ENCODE results near the gene DCC.
"Not testable (repeated sequence)": the region's sequence is repeated elsewhere in the genome, so short reads cannot be mapped to it uniquely, and the experiment has no call there.

DCC gene

DNA sequence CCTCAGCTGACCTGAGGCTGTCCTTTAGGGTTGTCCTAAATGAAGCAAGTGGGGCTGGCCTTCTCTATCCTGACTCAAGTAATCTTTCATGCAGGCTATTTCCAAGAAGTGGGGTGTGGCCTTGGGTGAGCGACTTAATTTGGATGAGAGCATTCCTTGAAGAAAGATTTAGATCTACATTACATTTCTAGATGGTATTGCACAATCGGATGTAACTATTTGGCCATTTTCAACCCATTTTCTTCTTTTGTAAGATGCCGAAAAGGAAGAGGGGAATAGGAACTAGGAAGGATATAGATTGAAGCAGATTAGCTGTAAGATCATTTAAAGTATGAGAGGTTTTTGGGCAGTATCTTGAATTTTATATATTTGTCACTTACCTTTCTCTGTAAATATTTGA, 1138.2 kb downstream of the DCC start:
- no peaks in the 10 kb centered on the region for H3K27me3 ChIP-seq (ENCODE audit: control insufficient read depth, insufficient read depth, low read length)
- H3K4me1 ChIP-seq (ENCODE audit: control insufficient read depth, insufficient read depth, low read length), result no peaks in the 10 kb centered on the region
- H3K9ac ChIP-seq (ENCODE audit: low read length), result no peak overlapping the region
- no peaks in the 10 kb centered on the region for H3K9me3 ChIP-seq (ENCODE audit: control insufficient read depth, low read length)
- H3K36me3 ChIP-seq (ENCODE audit: control insufficient read depth, insufficient read depth, low read length), result no peaks in the 10 kb centered on the region
- H3K4me3 ChIP-seq (ENCODE audit: low read length), result no peak overlapping the region

DNA sequence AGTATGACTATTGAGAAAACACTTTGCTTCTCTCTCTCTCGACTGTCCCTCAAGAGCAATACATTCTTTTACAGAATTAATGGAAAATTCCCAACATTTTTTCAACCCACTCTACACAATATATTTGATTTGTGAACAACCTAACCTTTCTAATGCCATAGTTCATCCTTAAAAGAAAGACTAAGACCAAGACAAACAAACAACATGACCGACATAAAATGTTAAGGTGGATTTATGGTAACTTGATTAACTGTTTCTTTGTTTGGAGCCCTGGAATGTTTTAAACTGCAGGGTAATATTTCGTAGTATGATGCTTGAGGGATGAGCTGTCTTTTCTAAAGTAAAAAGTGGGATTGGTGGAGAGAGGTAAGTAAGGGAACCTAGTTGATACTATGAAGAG, 1146.3 kb downstream of the DCC start:
- Histone ChIP-seq H3K4me3 (ENCODE audit: low read length) (no peak overlapping the region), H3K4me1 (ENCODE audit: control insufficient read depth, insufficient read depth, low read length) (no peaks in the 10 kb centered on the region), H3K27me3 (ENCODE audit: control insufficient read depth, insufficient read depth, low read length) (no peaks in the 10 kb centered on the region), H3K36me3 (ENCODE audit: control insufficient read depth, insufficient read depth, low read length) (no peaks in the 10 kb centered on the region), H3K9me3 (ENCODE audit: control insufficient read depth, low read length) (no peaks in the 10 kb centered on the region), H3K9ac (ENCODE audit: low read length) (no peak overlapping the region)

DNA sequence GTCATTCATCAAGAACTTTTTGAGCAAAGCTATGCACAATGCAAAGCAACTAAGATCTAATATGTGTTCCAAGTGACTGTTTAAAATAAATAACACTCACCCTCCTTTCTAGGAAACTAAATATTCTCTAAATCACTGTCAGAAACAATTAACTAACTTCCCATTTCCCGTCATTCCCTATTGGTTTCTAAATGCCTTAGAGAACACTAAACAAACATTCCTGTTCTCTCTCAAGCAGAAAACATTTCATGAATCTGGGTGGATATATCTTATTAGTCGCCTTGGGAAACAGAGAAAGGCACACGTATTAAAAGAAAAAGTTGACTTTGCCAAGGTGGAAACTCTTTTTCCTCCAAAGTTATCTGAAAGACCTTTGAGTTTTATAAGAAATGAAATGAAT, 1149.3 kb downstream of the DCC start:
- Histone ChIP-seq H3K4me1 (ENCODE audit: control insufficient read depth, insufficient read depth, low read length) (no peaks in the 10 kb centered on the region), H3K9ac (ENCODE audit: low read length) (no peak overlapping the region), H3K9me3 (ENCODE audit: control insufficient read depth, low read length) (no peaks in the 10 kb centered on the region), H3K27me3 (ENCODE audit: control insufficient read depth, insufficient read depth, low read length) (no peaks in the 10 kb centered on the region), H3K4me3 (ENCODE audit: low read length) (no peak overlapping the region), H3K36me3 (ENCODE audit: control insufficient read depth, insufficient read depth, low read length) (no peaks in the 10 kb centered on the region)

DNA sequence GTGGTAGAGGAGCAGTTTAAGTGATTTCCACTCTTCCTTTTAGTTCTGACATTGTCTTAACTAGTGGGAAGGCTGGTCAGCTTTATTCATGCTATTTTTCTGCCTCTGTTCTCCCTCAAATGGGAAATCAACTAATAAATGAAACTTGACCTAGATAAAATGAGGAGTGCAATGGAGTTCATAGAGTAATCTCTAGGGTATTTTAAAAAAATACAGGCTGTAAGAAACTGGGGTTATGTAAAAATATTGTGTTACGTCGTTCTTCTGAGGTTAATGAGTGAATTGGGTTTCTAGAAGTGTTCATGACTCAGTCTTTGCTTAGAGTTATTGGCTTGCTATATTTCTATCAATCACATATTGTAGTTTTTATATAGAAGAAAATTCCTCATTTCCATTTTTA, 1150.0 kb downstream of the DCC start:
- Histone ChIP-seq H3K36me3 (ENCODE audit: control insufficient read depth, insufficient read depth, low read length) (no peaks in the 10 kb centered on the region), H3K9ac (ENCODE audit: low read length) (no peak overlapping the region), H3K4me1 (ENCODE audit: control insufficient read depth, insufficient read depth, low read length) (no peaks in the 10 kb centered on the region), H3K27me3 (ENCODE audit: control insufficient read depth, insufficient read depth, low read length) (no peaks in the 10 kb centered on the region), H3K9me3 (ENCODE audit: control insufficient read depth, low read length) (no peaks in the 10 kb centered on the region), H3K4me3 (ENCODE audit: low read length) (no peak overlapping the region)

DNA sequence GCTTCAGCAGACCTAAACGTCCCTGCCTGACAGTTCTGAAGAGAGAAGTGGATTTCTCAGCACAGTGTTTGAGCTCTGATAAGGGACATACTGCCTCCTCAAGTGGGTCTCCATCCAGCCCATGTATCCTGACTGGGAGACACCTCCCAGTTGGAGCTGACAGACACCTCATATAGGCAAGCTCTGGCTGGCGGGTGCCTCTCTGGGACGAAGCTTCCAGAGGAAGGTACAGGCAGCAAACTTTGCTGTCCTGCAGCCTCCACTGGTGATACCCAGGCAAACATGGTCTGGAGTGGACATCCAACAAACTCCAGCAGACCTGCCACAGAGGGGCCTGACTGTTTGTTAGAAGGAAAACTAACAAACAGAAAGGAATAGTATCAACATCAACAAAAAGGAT, 1156.0 kb downstream of the DCC start:
- no peak overlapping the region for H3K4me3 ChIP-seq (ENCODE audit: low read length)
- no peaks in the 10 kb centered on the region for H3K36me3 ChIP-seq (ENCODE audit: control insufficient read depth, insufficient read depth, low read length)
- no peaks in the 10 kb centered on the region for H3K9me3 ChIP-seq (ENCODE audit: control insufficient read depth, low read length)
- no peaks in the 10 kb centered on the region for H3K4me1 ChIP-seq (ENCODE audit: control insufficient read depth, insufficient read depth, low read length)
- H3K9ac ChIP-seq (ENCODE audit: low read length), result no peak overlapping the region
- H3K27me3 ChIP-seq (ENCODE audit: control insufficient read depth, insufficient read depth, low read length), result no peaks in the 10 kb centered on the region

DNA sequence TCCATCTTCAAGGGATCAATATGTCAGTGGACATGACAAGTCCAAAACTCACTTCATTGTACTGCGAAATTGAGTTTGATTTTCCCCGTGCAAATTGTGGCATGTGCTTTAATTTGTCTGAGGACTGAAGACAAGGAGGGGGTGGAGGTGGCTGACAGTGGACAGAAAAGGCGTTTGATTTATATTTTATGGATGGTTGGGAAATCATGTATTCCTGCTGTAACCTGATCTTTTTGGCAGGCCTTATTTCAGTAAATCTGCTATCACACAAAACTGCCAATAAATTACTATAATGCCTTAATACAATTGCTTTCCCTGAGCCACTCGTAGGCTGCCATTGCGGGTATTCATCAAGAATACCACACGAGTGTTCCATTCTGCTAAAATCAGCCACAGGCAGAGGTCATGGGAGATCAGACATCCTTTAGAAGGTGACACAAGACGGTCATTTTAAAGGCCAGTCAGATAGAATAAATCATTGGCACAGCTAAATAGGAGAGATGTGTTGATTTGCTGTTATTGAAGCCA, 1164.0 kb downstream of the DCC start:
- Histone ChIP-seq H3K27me3 (ENCODE audit: control insufficient read depth, insufficient read depth, low read length) (no peaks in the 10 kb centered on the region), H3K4me3 (ENCODE audit: low read length) (no peak overlapping the region), H3K4me1 (ENCODE audit: control insufficient read depth, insufficient read depth, low read length) (no peaks in the 10 kb centered on the region), H3K9ac (ENCODE audit: low read length) (no peak overlapping the region), H3K36me3 (ENCODE audit: control insufficient read depth, insufficient read depth, low read length) (no peaks in the 10 kb centered on the region), H3K9me3 (ENCODE audit: control insufficient read depth, low read length) (no peaks in the 10 kb centered on the region)

DNA sequence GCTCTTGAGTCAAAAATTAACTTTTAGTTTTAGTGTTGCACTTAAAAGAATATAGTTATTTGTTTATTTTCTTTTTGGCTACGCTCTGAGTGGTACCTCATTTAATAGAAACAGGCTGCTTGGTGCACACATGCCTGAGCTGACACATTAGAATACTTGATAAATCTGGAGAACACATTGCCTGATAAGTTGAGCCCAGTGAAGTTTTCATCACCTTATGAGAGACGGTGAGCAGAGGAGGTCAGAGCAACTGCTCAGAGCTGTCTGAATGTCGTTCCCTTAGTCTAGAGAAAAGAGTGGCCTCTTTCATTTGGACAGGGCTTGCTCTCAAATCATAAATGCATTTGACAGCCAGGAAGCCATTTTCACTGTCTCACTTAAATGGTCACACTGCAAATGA, 1168.5 kb downstream of the DCC start:
- Histone ChIP-seq H3K4me3 (ENCODE audit: low read length) (no peak overlapping the region), H3K4me1 (ENCODE audit: control insufficient read depth, insufficient read depth, low read length) (no peaks in the 10 kb centered on the region), H3K27me3 (ENCODE audit: control insufficient read depth, insufficient read depth, low read length) (no peaks in the 10 kb centered on the region), H3K36me3 (ENCODE audit: control insufficient read depth, insufficient read depth, low read length) (no peaks in the 10 kb centered on the region), H3K9ac (ENCODE audit: low read length) (no peak overlapping the region), H3K9me3 (ENCODE audit: control insufficient read depth, low read length) (no peaks in the 10 kb centered on the region)

DNA sequence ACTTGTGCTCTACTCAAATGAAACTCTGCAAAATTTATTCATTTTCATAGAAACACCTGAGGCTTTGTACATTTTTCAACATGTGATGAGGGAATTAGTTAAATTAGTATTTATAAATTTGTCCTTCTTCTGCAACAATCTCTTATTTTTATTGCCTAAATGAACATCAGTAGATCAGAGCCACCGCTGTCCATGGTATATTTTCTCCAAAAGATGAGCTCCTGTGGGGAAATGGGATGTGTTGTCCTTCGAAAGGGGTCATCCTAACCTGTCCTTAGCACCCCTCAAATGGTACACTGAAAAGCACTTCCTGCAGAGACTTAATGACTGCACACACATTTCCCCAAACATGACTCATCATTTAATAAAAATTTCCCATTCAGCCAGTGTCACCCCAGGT, 1169.9 kb downstream of the DCC start:
- H3K4me3 ChIP-seq (ENCODE audit: low read length), result no peak overlapping the region
- no peak overlapping the region for H3K9ac ChIP-seq (ENCODE audit: low read length)
- H3K9me3 ChIP-seq (ENCODE audit: control insufficient read depth, low read length), result no peaks in the 10 kb centered on the region
- H3K36me3 ChIP-seq (ENCODE audit: control insufficient read depth, insufficient read depth, low read length), result no peaks in the 10 kb centered on the region
- no peaks in the 10 kb centered on the region for H3K27me3 ChIP-seq (ENCODE audit: control insufficient read depth, insufficient read depth, low read length)
- no peaks in the 10 kb centered on the region for H3K4me1 ChIP-seq (ENCODE audit: control insufficient read depth, insufficient read depth, low read length)

DNA sequence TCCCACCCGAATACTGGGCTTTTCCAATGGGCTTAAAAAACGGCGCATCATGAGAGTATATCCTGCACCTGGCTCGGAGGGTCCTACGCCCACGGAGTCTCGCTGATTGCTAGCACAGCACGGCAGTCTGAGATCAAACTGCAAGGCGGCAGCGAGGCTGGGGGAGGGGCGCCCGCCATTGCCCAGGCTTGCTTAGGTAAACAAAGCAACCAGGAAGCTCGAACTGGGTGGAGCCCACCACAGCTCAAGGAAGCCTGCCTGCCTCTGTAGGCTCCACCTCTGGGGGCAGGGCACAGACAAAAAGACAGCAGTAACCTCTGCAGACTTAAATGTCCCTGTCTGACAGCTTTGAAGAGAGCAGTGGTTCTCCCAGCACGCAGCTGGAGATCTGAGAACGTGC, 1171.7 kb downstream of the DCC start:
- not testable (repeated sequence) for H3K4me3 ChIP-seq (ENCODE audit: low read length); H3K36me3 ChIP-seq (ENCODE audit: control insufficient read depth, insufficient read depth, low read length); H3K27me3 ChIP-seq (ENCODE audit: control insufficient read depth, insufficient read depth, low read length)

DNA sequence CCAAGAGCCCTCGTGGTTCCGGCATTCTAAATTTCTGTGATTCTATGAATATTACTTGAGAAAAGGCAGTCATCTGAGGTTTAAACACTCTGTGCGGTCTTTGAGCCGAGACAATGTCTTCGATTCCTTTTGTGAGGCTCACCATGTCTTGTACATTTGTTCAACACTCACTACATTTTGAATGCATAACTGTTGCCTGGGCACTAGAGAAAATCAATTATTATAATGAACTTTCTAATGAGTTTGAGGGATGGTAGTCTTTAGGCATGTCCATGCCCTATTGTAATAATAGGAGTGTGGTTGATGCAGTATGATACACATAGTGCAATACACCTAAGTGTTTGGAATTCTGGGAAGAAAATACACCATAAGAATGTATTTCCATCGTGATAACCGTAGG, 1181.1 kb downstream of the DCC start:
- H3K9ac ChIP-seq (ENCODE audit: low read length), result no peak overlapping the region
- H3K4me1 ChIP-seq (ENCODE audit: control insufficient read depth, insufficient read depth, low read length), result no peaks in the 10 kb centered on the region
- no peaks in the 10 kb centered on the region for H3K27me3 ChIP-seq (ENCODE audit: control insufficient read depth, insufficient read depth, low read length)

More for the DNA sequence above, 1171.7 kb downstream of the DCC start:
- H3K9ac ChIP-seq (ENCODE audit: low read length); H3K9me3 ChIP-seq (ENCODE audit: control insufficient read depth, low read length); H3K4me1 ChIP-seq (ENCODE audit: control insufficient read depth, insufficient read depth, low read length): not testable (repeated sequence)

DNA sequence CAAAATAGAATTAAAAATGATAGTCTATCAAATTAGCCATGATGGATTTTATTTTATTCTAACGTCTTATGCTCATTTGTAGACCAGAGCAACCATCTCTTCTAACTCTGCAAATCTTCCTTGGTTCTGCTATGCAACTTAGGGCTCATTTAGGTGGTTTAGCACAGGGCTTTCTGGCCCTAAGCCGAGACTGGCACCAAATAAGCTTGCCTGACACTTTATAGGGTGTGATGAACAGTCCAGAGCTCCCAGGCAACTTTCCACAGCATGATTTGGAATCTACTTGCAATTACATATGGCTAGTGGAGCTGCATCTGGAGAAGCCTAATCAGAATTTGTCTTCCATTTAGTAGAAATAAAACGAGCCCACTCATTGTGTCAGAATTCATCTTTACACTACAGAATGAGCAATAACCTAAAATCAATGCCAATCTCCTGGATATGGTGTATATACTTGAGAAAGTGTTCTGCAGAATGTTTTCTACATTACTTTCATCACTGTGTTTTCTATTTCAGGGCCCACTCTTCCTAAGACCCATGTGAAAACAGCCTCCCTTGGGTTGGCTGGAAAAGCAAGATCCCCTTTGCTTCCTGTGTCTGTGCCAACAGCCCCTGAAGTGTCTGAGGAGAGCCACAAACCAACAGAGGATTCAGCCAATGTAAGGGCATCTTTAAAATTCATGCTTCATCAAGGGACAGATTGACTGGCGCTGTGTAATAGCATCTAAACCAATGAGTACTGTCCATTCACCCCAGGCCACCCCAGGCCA, 1186.3 kb downstream of the DCC start:
- Histone ChIP-seq H3K27me3 (ENCODE audit: control insufficient read depth, insufficient read depth, low read length) (no peaks in the 10 kb centered on the region), H3K4me1 (ENCODE audit: control insufficient read depth, insufficient read depth, low read length) (no peaks in the 10 kb centered on the region), H3K36me3 (ENCODE audit: control insufficient read depth, insufficient read depth, low read length) (no peaks in the 10 kb centered on the region), H3K4me3 (ENCODE audit: low read length) (no peak overlapping the region), H3K9ac (ENCODE audit: low read length) (no peak overlapping the region), H3K9me3 (ENCODE audit: control insufficient read depth, low read length) (no peaks in the 10 kb centered on the region)

More for the DNA sequence above, 1181.1 kb downstream of the DCC start:
- Histone ChIP-seq H3K36me3 (ENCODE audit: control insufficient read depth, insufficient read depth, low read length) (no peaks in the 10 kb centered on the region), H3K9me3 (ENCODE audit: control insufficient read depth, low read length) (no peaks in the 10 kb centered on the region), H3K4me3 (ENCODE audit: low read length) (no peak overlapping the region)

DNA sequence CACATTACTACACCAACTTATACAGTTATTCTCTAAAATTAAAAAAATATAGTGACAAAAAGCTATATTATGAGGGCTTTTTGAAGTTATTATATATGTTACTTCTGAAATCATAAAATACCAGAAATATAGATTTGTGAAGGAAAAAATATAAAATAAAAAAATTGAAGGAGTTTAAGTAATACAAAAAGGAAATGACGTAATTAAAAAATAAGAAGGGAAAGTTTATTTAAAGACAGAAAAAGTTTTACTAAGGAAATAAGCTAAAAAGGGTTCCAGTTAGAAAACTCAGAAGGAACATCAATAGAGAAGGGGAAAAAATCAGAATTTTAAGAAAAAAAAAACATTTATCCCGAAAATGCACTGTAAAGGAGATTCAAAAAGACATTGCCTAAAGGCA, 1187.4 kb downstream of the DCC start:
- Histone ChIP-seq H3K9ac (ENCODE audit: low read length) (no peak overlapping the region), H3K4me3 (ENCODE audit: low read length) (no peak overlapping the region), H3K9me3 (ENCODE audit: control insufficient read depth, low read length) (no peaks in the 10 kb centered on the region), H3K36me3 (ENCODE audit: control insufficient read depth, insufficient read depth, low read length) (no peaks in the 10 kb centered on the region), H3K4me1 (ENCODE audit: control insufficient read depth, insufficient read depth, low read length) (no peaks in the 10 kb centered on the region), H3K27me3 (ENCODE audit: control insufficient read depth, insufficient read depth, low read length) (no peaks in the 10 kb centered on the region)

DNA sequence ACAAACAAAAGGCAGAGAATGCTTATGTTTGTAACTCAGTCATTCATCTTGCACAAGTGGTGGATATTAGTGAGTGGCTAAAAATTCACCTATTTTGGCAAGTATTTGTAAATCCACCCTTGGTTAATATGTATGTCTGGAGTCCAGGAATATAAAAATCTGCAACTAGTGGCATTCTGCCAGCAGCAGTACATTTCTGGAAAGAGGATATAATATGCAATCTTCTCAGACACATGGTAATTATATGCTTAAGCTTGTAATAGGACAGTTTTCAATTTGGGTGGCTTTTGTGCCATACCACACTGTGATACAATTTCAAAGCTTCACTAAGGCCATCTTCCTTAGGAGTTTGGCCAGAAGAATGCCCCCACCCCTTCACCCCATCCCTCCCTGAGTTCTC, 1191.2 kb downstream of the DCC start:
- H3K9ac ChIP-seq (ENCODE audit: low read length), result no peak overlapping the region
- no peaks in the 10 kb centered on the region for H3K27me3 ChIP-seq (ENCODE audit: control insufficient read depth, insufficient read depth, low read length)
- H3K4me3 ChIP-seq (ENCODE audit: low read length), result no peak overlapping the region
- no peaks in the 10 kb centered on the region for H3K4me1 ChIP-seq (ENCODE audit: control insufficient read depth, insufficient read depth, low read length)
- no peaks in the 10 kb centered on the region for H3K36me3 ChIP-seq (ENCODE audit: control insufficient read depth, insufficient read depth, low read length)
- H3K9me3 ChIP-seq (ENCODE audit: control insufficient read depth, low read length), result no peaks in the 10 kb centered on the region
